Fibroblast of lung (primary cell): Measurements from ENCODE around the gene RASGEF1C.

Experiments used
- EZH2 ChIP-seq: IDR thresholded peaks from 2 replicates; pipeline ENCODE4 v1.5.1; 2012; ENCODE audit warnings: low read length, control low read depth, mild to moderate bottlenecking; ENCODE audit errors: missing control alignments
- TF ChIP-seq, protein P1 (sequence below), 2 donors: IDR thresholded peaks in 1 of 2; conservative IDR thresholded peaks in 1 of 2; 1 replicate in 1 of 2; 2 replicates in 1 of 2; pipeline ENCODE4 v1.5.1; 2011 to 2012; ENCODE audit warnings: low read length in 2 of 2, control low read depth in 1 of 2, inconsistent platforms in 1 of 2, low read depth in 1 of 2, mild to moderate bottlenecking in 1 of 2

GRCh38 chr5:180119903-180120236 is 89.1 kb downstream of the RASGEF1C start:
- TF ChIP-seq, protein P1, sequence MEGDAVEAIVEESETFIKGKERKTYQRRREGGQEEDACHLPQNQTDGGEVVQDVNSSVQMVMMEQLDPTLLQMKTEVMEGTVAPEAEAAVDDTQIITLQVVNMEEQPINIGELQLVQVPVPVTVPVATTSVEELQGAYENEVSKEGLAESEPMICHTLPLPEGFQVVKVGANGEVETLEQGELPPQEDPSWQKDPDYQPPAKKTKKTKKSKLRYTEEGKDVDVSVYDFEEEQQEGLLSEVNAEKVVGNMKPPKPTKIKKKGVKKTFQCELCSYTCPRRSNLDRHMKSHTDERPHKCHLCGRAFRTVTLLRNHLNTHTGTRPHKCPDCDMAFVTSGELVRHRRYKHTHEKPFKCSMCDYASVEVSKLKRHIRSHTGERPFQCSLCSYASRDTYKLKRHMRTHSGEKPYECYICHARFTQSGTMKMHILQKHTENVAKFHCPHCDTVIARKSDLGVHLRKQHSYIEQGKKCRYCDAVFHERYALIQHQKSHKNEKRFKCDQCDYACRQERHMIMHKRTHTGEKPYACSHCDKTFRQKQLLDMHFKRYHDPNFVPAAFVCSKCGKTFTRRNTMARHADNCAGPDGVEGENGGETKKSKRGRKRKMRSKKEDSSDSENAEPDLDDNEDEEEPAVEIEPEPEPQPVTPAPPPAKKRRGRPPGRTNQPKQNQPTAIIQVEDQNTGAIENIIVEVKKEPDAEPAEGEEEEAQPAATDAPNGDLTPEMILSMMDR (conservative IDR thresholded peaks at IDR 0.05 in 1 of 2, IDR thresholded peaks at IDR 0.05 in 1 of 2; ENCODE audit: low read depth in 1 of 2, low read length in 2 of 2): no peak
- no peak for TF ChIP-seq EZH2
